ENCODE measurements around the gene ERBB4. TPM values are rescaled to one million over a fixed set of nuclear protein-coding genes. Genes with fewer than 3 reads are reported as not detected.

ERBB4 gene
- total RNA-seq, 1 experiment from 2014 or later = 0.04 TPM

GRCh38 chr2:211347328-211347727 lies 1191.3 kb downstream of the ERBB4 start:
- peaks cover 6 to 20% (median 6%) of the 10 kb centered on the region in 3 experiments; a peak in 6 of 7 replicates for H3K36me3 Mint-ChIP-seq (ENCODE audit: insufficient read depth in 1 of 3, low read depth in 3 of 3)
- no peak overlapping the region; a peak in 1 of 7 replicates for H3K27ac Mint-ChIP-seq
- H2AFZ ChIP-seq (ENCODE audit: low read length) = no peak overlapping the region
- no peak overlapping the region for H3K4me3 Mint-ChIP-seq
- no peak overlapping the region for H3K23ac ChIP-seq (ENCODE audit: insufficient read length, low read depth, low read length)
- H4K91ac ChIP-seq (ENCODE audit: insufficient read length, low read depth, low read length) = no peak overlapping the region
- no peak overlapping the region for H3K56ac ChIP-seq (ENCODE audit: insufficient read length, low read depth, low read length)
- H3K79me2 ChIP-seq (ENCODE audit: insufficient read depth, low read length) = no peaks in the 10 kb centered on the region
- H3K4me1 Mint-ChIP-seq = peaks cover 34 to 36% of the 10 kb centered on the region in 2 experiments
- no peak overlapping the region for H3K27ac ChIP-seq (ENCODE audit: insufficient read length, low read depth, low read length)
- H2AK5ac ChIP-seq (ENCODE audit: insufficient read length, low read length) = no peak overlapping the region
- no peak overlapping the region for H3K14ac ChIP-seq (ENCODE audit: insufficient read depth, low read length)
- no CpG with 5 or more reads among the region's 6 CpGs for WGBS (ENCODE audit: extremely low coverage, insufficient read length, low lambda C conversion rate)
- H3K4ac ChIP-seq (ENCODE audit: low read depth, low read length) = no peak overlapping the region
- no peak overlapping the region for H3K18ac ChIP-seq (ENCODE audit: insufficient read length, low read depth, low read length)
- H3K9me3 Mint-ChIP-seq = peaks cover 6 to 8% of the 10 kb centered on the region in 2 experiments; a peak in 3 of 5 replicates
- H2BK120ac ChIP-seq (ENCODE audit: low read depth, low read length, poor library complexity, severe bottlenecking) = no peak overlapping the region
- H3K4me2 ChIP-seq (ENCODE audit: insufficient read depth, insufficient read length, low read length) = no peak overlapping the region
- no peaks in the 10 kb centered on the region for H3K79me1 ChIP-seq (ENCODE audit: insufficient read depth, low read depth, low read length, poor library complexity, severe bottlenecking)
- no peak overlapping the region for H4K5ac ChIP-seq (ENCODE audit: insufficient read length, low read depth, low read length)
- no peaks in the 10 kb centered on the region for H3K9me3 ChIP-seq (ENCODE audit: control insufficient read depth, low read depth, low read length)
- H3K9ac ChIP-seq (ENCODE audit: extremely low read depth, insufficient read length, low read length) = no peak overlapping the region
- H4K20me1 ChIP-seq (ENCODE audit: control insufficient read depth, insufficient read depth, insufficient read length) = no peaks in the 10 kb centered on the region
- no peaks in the 10 kb centered on the region for H3K27me3 Mint-ChIP-seq (ENCODE audit: low read depth)
- no peak overlapping the region for H2BK20ac ChIP-seq (ENCODE audit: low read depth, low read length, poor library complexity, severe bottlenecking)
- peak; percentile 56 for TF ChIP-seq CTCF (conservative IDR thresholded peaks at IDR 0.05)
- H3T11ph ChIP-seq (ENCODE audit: low read length) = no peak overlapping the region
- DNase-seq = peak; percentile 72
- H4K8ac ChIP-seq (replicated peaks; ENCODE audit: insufficient read length, low read depth, low read length) = no peak overlapping the region
- H2BK15ac ChIP-seq (ENCODE audit: low read depth, low read length) = no peak overlapping the region
- H2BK12ac ChIP-seq (ENCODE audit: insufficient read length, low read depth, low read length) = no peak overlapping the region
- no peaks in the 10 kb centered on the region for H3K27me3 ChIP-seq (ENCODE audit: insufficient read depth, low read length)
- no peaks in the 10 kb centered on the region; the same call in 1 of the 2 replicates for H3K4me1 ChIP-seq (ENCODE audit: insufficient read depth, low read length)
- no peak overlapping the region for H2BK5ac ChIP-seq (ENCODE audit: insufficient read length, low read length)
- no peaks in the 10 kb centered on the region for H3K23me2 ChIP-seq (ENCODE audit: insufficient read length, low read depth, low read length, poor library complexity, severe bottlenecking)

Measured in H9 (cell line).